A673 (cell line): ENCODE measurements around the gene MSANTD2. TPM values are rescaled to one million over a fixed set of nuclear protein-coding genes. Genes with fewer than 3 reads are reported as not detected.

Source experiments
- BruUV-seq: library from RNA; stranded (reverse); fragments of 400-500 nt; replicated peaks from 2 replicates; lab custom pipeline; 2021; lab: Mats Ljungman, UMichigan
- CTCF ChIA-PET: fragments of 300-600 bp; sonication (Branson Sonifier 250); formaldehyde crosslinking; loops from one replicate; lab custom pipeline; 2022; ENCODE audit warnings: antibody characterized with exemption; lab: Charles Lee
- POLR2A ChIA-PET: fragments of 300-600 bp; sonication (Branson Sonifier 250); formaldehyde crosslinking; loops from one replicate; lab custom pipeline; 2022; ENCODE audit warnings: antibody characterized with exemption; ENCODE audit not compliant: low non-redundant PET; lab: Charles Lee
- DNase-seq: peaks from one replicate; pipeline ENCODE4 v3.0.0-alpha.2; 2015; ENCODE audit warnings: low spot score
- H3K27ac ChIP-seq: fragments of 200-600 bp; sonication (generic); 2 replicates; pipeline ENCODE4 v1.5.1; 2016; ENCODE audit warnings: mixed run types, low read depth, mild to moderate bottlenecking, mixed read lengths, antibody characterized with exemption, low read length; ENCODE audit not compliant: poor library complexity, severe bottlenecking
- H3K27me3 ChIP-seq: fragments of 200-600 bp; sonication (generic); replicated peaks from 2 replicates; pipeline ENCODE4 v1.6.1; 2017; ENCODE audit warnings: mixed run types, low read depth, mild to moderate bottlenecking, mixed read lengths, antibody characterized with exemption, low read length; ENCODE audit not compliant: insufficient read depth, poor library complexity
- H3K36me3 ChIP-seq: fragments of 200-600 bp; sonication (generic); 2 replicates; pipeline ENCODE4 v1.6.1; 2016; ENCODE audit warnings: mixed run types, mild to moderate bottlenecking, mixed read lengths, antibody characterized with exemption, low read length; ENCODE audit not compliant: insufficient read depth, poor library complexity, severe bottlenecking
- H3K4me1 ChIP-seq: fragments of 200-600 bp; sonication (generic); 2 replicates; pipeline ENCODE4 v1.6.1; 2017; ENCODE audit warnings: mixed run types, mild to moderate bottlenecking, mixed read lengths, antibody characterized with exemption, low read length; ENCODE audit not compliant: insufficient read depth, poor library complexity, severe bottlenecking
- H3K4me3 ChIP-seq: fragments of 200-600 bp; sonication (generic); 2 replicates; pipeline ENCODE4 v1.5.1; 2016; ENCODE audit warnings: low read depth, mixed run types, mild to moderate bottlenecking, mixed read lengths, low read length; ENCODE audit not compliant: poor library complexity, severe bottlenecking
- H3K9me3 ChIP-seq: fragments of 200-600 bp; sonication (generic); 2 replicates; pipeline ENCODE4 v1.6.1; 2016; ENCODE audit warnings: mixed run types, low read depth, mild to moderate bottlenecking, mixed read lengths, antibody characterized with exemption, low read length; ENCODE audit not compliant: poor library complexity, severe bottlenecking
- EZH2 ChIP-seq: fragments of 200-600 bp; sonication (generic); IDR thresholded peaks from 2 replicates; pipeline ENCODE4 v1.6.1; 2017; ENCODE audit warnings: borderline replicate concordance, low read depth, mild to moderate bottlenecking, mixed read lengths, antibody characterized with exemption, low read length; ENCODE audit not compliant: poor library complexity, severe bottlenecking
- intact Hi-C: fragments of 100-400 bp; cut with micrococcal nuclease; formaldehyde crosslinking; loops from one replicate; pipeline ENCODE4 v1.10.0; 2022; ENCODE audit not compliant: unreplicated experiment
- total RNA-seq: library from RNA; stranded (reverse); gene quantifications from 2 replicates; pipeline ENCODE4 v1.2.3, GENCODE V29; 2021
- TF ChIP-seq, protein P1 (sequence below): fragments of 300-800, 200-600 bp; sonication (generic); conservative IDR thresholded peaks from 2 replicates; pipeline ENCODE4 v1.5.1; 2017; ENCODE audit warnings: low read depth, mild to moderate bottlenecking, antibody characterized with exemption, low read length, moderate library complexity, mixed read lengths

Gene MSANTD2
- total RNA-seq, 1 experiment from 2014 or later = 33.3 TPM

- no peaks in the 10 kb centered on the region for H3K9me3 ChIP-seq
- POLR2A ChIA-PET = no interaction called here
- H3K27ac ChIP-seq = no peak overlapping the region
- peaks cover 10% of the 10 kb centered on the region for H3K4me1 ChIP-seq
- no TSS peak for BruUV-seq
- DNase-seq = no peak
- intact Hi-C loops = loop anchor here (10.0 kb wide), 1 partner anchor 346 kb away; no protein-coding TSS in a partner anchor
- CTCF ChIA-PET = interaction anchor here (2.1 kb wide), 1 partner anchor 92 kb away, joined by 9 read pairs; no protein-coding TSS in a partner anchor
- no peak overlapping the region for H3K4me3 ChIP-seq
- H3K36me3 ChIP-seq = no peaks in the 10 kb centered on the region
- TF ChIP-seq, protein P1, sequence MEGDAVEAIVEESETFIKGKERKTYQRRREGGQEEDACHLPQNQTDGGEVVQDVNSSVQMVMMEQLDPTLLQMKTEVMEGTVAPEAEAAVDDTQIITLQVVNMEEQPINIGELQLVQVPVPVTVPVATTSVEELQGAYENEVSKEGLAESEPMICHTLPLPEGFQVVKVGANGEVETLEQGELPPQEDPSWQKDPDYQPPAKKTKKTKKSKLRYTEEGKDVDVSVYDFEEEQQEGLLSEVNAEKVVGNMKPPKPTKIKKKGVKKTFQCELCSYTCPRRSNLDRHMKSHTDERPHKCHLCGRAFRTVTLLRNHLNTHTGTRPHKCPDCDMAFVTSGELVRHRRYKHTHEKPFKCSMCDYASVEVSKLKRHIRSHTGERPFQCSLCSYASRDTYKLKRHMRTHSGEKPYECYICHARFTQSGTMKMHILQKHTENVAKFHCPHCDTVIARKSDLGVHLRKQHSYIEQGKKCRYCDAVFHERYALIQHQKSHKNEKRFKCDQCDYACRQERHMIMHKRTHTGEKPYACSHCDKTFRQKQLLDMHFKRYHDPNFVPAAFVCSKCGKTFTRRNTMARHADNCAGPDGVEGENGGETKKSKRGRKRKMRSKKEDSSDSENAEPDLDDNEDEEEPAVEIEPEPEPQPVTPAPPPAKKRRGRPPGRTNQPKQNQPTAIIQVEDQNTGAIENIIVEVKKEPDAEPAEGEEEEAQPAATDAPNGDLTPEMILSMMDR = no peak
- TF ChIP-seq EZH2 = no peak
- H3K27me3 ChIP-seq = no peaks in the 10 kb centered on the region
Observed at GRCh38 chr11:124760806-124761205, 39.4 kb downstream of the MSANTD2 start.

DNA sequence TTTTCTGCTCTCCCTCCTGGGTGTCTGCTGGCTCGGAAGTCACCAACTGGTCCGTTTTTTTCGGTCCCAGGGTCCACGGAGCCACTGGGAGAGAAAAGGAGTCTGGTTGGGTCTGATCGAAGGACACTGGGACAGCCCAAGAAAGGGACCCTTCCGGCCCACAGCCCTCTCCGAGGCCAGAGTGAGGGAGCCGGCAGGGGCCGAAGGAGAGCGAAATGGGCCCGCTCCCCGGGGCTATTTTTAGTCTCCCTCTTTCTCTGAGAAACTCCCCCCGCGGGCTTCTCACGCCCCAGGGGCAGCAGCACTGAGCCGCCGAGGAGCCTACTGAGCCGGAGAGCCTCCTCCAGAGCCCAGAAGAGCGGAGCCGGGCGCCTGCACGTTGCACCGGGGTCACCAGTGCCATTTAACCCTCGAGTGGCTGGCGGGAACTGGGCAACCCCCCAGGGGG, 40.0 kb downstream of the MSANTD2 start:
- Histone ChIP-seq H3K27me3 (no peaks in the 10 kb centered on the region), H3K9me3 (no peaks in the 10 kb centered on the region), H3K27ac (no peak overlapping the region), H3K4me1 (peaks cover 10% of the 10 kb centered on the region), H3K4me3 (no peak overlapping the region), H3K36me3 (no peaks in the 10 kb centered on the region)
- TF ChIP-seq EZH2 = no peak
- TF ChIP-seq, protein P1 = no peak
- intact Hi-C loops = loop anchor here (10.0 kb wide), 1 partner anchor 345 kb away; no protein-coding TSS in a partner anchor
- CTCF ChIA-PET = interaction anchor here (2.1 kb wide), 1 partner anchor 91 kb away, joined by 9 read pairs; no protein-coding TSS in a partner anchor
- no TSS peak for BruUV-seq
- DNase-seq = no peak
- POLR2A ChIA-PET = no interaction called here

DNA sequence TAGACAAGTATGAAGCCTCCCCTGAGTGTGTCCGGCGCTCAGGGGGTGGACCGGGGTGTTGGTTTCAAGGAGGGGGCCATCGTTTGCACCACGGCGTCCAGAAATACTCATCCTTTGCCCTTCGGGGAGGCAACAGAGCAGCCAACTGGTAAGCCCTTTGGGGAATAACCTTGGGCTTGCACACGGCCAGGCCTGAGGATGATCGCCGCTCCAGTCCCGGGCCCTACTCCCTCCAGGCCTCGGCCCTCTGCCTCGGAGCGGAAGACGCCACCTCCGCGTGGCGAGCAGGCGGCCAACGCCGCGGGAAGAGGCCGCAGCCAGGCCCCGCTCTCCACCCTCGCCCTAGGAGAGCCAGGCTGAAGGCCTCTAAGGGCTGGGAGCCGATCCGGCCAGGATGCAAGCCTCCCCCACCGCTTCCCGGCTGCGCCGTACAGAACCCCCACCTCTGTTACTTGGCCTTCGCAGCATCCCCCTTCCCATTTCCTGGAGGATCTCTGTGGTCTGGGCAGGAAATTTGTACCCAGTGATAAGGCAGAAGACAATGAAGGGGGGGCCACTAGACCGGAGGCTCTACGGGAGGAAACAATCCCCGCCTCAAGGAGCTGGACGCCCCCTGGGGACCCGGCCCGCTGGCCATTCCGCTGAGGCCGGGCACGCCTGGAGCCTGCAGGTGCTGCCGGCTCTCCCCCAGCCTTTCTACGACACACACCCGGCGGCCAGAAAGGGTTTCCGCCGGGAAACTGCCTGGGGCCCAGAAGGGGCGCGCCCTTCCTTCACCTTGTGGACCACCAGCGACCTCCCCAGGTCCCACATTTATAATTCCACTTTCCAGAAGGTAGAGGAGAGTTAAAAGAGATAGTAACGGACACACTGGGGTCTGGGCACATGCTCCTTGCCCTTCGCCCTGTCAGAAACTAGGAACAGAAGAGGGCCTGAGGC, 40.7 kb downstream of the MSANTD2 start:
- no TSS peak for BruUV-seq
- Histone ChIP-seq H3K4me1 (peaks cover 10% of the 10 kb centered on the region), H3K4me3 (no peak overlapping the region), H3K27me3 (no peaks in the 10 kb centered on the region), H3K9me3 (no peaks in the 10 kb centered on the region), H3K27ac (no peak overlapping the region), H3K36me3 (no peaks in the 10 kb centered on the region)
- no peak for TF ChIP-seq EZH2
- TF ChIP-seq, protein P1 = no peak
- ChIA-PET POLR2A (no interaction called here), CTCF (interaction anchor here (1.5 to 1.6 kb wide), 2 partner anchors 13 to 90 kb away, joined by 4 to 9 read pairs; no protein-coding TSS in a partner anchor)
- intact Hi-C loops = loop anchor here (10.0 kb wide), 1 partner anchor 345 kb away; no protein-coding TSS in a partner anchor
- no peak for DNase-seq
